MM.1S (cell line): ENCODE measurements around the gene DHRSX.

Experiments
- CTCF ChIP-seq: fragments of 300-600 bp; sonication (generic); IDR thresholded peaks from 2 replicates; pipeline ENCODE4 v1.5.1; 2016; ENCODE audit warnings: antibody characterized with exemption, low read length, mixed read lengths
- EZH2 ChIP-seq: fragments of 300-600 bp; sonication (generic); optimal IDR thresholded peaks from 2 replicates; pipeline ENCODE3; 2017; ENCODE audit warnings: low read depth, mild to moderate bottlenecking, antibody characterized with exemption, low read length, mixed read lengths
- EZH2phosphoT487 ChIP-seq: fragments of 300-600 bp; sonication (generic); IDR thresholded peaks from 2 replicates; pipeline ENCODE4 v1.6.1; 2018; ENCODE audit warnings: antibody characterized with exemption, low read length

GRCh38 chrX:2342281-2342688 lies 158.5 kb downstream of the DHRSX start:
- TF ChIP-seq CTCF (no peak), EZH2phosphoT487 (no peak), EZH2 (no peak)
